SW480 (cell line): Measurements from ENCODE around the gene GM2A.
"Not testable (repeated sequence)": the region's sequence is repeated elsewhere in the genome, so short reads cannot be mapped to it uniquely, and the experiment has no call there.

Experiments
- DNase-seq: peaks from one replicate; pipeline ENCODE4 v3.0.0-alpha.2; 2016; ENCODE audit warnings: low spot score

The GM2A gene

DNA sequence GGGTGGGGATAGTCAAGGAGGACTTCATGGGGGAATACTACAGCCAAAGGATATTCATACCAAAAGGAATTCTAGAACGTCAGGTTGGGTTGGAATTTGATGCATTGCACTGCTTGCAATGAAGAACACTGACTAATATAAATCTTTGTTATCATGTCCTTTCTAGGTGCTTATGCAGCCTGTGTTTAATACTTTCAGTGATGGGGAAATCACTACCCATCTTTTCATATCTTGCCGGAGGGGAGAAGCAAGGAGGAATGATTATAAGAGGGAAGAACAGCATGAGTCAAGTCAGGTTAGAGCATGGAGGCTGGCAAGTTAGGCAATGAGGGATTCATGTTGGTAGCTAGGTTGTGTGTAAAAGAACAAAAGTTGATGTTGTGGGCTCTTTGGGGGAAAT is 24.0 kb upstream of the GM2A start:
- DNase-seq: no peak

DNA sequence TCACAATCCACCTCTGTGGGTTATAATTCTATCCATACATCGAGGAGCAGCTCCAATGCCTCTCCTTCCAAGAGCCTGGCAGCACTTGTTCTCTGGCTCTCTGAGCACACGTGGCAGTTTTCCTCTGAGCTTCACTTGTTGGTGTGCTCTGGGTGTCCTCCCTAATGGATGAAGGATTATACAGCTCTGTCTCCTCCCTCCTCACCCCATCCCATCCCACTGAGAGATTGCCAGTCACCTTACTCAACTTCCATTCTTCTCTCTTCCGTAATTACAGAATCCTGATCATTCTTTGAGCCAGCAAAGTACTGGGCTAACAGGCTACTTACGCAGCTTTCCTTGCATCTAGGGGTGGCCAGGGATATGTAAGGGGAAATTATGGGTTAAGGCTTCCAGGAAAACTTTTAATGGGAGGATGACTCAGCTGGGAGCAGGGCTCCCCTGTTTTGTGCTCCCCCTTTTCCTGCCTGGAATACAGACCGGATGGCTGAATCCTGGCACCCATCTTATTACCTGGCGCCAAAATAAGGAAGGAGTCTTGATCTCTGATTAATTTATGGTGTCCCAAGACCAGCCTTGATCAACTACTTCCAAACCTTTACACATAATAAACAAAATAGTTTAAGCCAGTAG is 22.8 kb upstream of the GM2A start:
- no peak for DNase-seq

DNA sequence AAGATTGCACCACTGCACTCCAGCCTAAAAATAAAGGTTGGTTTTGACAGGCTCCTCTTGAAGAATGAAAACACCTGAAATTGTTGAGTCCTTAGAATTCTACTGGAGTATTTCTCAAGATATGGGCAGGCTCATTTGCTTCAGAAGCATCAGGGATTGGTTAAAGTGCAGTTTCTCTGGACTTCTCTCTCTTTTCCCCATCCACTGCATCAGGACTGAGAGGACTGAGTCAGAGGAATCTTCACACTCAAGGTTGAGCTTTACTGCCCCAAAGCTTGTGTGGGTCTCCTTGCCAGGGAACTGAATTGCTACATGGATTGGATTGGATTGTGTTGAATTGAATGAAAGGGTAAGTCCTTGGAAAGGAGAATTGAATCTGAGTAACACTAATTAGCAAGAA is 21.6 kb upstream of the GM2A start:
- no peak for DNase-seq

DNA sequence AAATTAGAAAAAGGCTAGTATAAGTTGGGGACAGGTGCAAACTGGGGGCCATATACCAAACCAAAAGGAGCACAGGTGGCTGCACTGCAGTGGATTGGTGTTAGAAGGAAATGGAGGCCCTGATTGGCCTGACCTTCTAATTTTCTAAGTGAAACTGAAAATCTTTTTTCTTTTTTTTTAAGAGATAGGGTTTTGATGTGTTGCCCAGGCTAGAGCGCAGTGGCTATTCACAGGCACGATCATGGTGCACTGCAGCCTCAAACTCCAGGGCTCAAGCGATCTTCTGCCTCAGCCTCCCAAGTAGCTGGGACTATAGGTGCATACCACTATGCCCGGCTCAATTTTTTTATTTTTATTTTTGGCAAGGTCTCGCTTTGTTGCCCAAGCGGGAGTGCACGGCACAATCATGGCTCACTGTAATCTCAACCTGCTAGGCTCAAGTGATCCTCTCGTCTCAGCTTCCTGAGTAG is 19.3 kb upstream of the GM2A start:
- no peak for DNase-seq

DNA sequence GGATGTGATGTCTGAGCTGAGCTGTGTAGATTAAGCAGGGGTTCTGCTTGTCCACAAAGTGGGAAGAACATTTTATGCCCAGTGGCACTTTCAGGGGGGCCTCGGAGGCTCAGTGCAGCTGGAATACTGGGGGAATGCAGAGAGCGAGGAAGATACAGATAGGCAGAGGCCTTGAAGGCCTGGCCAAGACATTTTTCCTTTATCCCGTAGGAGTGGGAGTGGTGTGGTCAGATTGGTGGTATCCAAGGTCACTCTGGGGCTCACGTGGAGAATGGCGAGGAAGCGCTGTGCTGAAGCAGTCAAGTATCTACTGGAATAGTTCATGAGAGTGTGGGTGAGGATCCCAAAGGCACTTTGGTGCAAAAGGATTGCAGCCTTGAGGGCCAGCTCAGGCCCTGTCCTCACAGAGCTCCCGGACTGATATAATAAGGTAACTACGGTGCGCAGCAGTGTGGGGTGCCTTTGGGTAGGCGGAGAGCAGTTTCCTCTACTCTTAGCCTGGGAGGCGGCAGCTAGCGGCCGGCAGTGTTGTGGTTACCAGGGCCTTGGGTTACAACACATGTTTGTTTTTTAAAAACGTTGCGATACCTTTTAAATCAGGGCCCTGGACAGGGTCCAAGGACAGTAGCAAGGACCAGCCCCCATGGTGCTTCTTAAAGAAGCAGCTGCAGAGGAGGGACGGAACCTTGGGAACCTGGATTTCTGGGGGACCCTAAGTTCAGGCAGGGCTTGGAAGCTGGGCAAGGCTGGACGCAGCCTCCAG is 18.3 kb upstream of the GM2A start:
- peak; percentile 63 for DNase-seq

DNA sequence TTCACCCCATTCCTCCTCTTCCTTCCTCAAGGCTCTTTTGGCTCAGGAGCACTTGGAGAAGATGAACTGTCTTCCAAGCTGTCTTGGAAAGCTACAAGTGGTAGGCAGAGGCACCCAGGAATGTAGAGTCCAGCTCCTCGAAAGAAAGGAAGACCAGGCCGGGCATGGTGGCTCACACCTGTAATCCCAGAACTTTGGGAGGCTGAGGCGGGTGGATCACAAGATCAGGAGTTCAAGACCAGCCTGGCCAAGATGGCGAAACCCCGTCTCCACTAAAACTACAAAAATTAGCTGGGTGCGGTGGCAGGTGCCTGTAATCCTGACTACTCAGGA is 17.8 kb upstream of the GM2A start:
- DNase-seq: not testable (repeated sequence)

DNA sequence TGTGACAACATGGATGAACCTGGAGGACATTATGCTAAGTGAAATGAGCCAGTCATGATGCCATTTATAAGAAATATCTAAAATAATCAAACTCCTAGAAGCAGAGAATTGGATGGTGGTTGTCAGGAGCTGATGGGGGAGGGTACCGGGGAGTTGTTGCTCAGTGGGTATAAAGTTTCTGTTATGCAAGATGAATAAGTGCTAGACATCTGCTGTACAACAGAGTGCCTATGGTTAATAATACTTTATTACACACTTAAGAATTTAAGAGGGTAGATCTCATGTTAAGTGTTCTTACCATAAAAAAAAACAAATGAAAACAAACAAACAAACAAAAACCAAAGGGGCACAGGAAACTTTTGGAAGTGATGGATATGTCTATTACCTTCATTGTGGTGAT is 16.1 kb upstream of the GM2A start:
- no peak for DNase-seq

DNA sequence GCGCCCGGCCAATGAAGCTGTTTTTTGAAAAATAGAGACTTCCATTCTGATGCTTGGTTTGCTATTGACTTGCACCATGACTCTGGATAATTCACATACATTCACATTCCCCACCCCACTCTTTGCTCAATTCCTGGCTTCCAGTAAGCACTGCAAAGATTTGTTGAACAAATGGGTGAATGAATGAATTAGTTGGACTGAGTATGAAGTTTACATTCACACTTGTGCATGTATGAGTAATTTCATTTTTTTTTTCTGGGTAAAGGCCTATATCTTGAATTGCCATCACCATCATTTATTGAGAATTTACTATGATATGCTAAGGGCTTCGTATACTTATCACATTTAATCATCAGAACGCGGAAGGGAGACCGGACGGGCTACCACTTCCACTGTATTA is 15.3 kb upstream of the GM2A start:
- DNase-seq: no peak

DNA sequence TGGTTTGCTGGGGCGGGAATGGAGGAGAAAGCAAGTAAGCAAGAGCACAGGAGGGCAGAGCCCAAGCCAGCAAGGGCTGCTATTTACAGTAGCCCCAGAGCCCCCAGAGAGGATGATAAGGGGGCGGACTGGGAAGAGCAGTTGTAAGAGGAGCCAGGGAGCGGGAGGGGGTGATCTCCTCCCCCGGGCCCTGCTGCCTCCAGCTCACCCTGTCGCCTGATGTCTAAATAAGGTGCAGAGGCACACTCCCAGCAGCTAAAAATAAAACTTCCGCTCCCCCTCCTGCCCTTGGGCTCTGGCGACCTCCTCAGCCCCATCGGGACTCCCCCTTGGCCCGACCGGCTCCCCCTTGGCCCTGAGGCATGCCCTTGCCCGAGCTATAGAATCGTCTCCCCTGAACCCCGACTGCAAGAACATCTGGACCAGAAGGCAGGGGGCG is 14.7 kb upstream of the GM2A start:
- DNase-seq: no peak

DNA sequence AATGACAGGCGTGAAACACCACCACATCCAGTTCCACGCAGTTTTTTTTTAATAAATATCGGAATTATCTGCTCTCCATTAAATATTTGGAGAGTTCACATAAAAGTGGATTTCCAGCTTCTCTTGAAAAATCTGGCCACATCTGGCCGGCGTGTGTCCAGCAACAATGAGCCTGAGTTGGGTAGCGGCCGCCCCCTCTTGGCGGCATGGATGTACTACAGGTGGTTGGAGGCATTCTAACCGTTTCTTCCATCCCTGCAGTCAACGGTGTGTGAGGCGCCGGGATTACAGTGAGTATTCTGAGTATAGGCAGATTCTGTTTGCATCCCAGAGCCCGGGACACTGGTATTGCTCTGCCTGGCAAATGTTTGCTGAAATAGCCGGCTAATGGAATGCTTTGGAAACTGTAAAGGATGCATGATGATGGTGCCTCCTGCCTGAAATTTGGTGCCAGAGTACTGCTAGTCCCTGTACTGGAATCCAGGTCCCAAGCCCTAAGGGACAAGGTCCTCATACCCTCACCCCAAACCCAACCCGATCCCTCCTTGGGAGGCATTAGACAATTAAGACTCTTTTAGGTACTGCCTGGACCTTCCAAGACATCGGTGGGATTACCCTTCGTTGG is 13.6 kb upstream of the GM2A start:
- peak; percentile 56 for DNase-seq

DNA sequence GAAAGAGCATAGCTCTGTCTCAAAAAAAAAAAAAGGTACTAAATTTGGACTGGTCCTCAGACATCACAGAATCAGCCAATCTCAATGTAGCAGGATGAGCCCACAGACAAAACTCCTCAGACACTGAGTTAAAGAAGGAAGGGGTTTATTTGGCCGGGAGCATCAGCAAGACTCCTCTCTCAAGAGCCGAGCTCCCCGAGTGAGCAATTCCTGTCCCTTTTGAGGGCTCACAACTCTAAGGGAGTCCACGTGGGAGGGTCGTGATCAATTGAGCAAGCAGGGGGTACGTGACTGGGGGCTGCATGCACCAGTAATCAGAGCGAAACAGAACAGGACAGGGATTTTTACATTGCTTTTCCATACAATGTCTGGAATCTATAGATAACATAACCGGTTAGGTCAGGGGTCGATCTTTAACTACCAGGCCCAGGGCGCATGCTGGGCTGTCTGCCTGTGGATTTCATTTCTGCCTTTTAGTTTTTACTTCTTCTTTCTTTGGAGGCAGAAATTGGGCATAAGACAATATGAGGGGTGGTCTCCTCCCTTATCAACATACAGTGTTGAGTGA is 12.6 kb upstream of the GM2A start:
- not testable (repeated sequence) for DNase-seq

DNA sequence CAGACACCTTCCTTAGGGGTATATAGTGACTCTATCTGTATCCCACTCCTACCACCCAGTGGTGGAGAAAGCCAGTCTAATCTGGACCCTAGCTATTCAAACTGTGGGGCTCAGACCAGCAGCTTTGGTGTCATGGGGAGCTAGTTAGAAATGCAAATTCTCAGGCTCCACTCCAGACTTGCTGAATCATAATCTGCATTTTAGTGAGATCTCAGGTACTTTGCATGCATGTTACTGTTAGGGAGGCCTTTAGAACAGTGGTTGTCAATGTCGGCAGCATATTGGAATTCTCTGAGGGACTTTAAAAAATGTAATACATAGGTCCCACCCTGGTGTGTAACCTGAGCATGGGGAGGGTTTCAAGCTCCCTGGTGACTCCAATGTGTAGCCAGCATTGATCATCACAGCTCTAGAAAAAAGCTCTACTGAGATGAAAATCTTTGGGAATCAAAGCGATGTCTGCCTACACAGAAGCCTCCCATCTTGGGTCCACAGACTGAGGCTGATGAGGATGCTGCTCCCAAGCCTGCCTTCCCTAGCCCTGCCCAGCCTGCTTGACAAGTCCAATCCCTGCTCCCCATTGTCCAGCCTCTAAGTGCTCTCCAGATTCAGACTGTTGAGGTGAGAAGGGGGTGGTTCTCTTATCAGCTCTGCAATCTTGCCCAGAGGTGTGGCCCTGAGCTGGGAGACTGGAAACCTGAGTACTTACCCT is 11.9 kb upstream of the GM2A start:
- peak; percentile 29 for DNase-seq

DNA sequence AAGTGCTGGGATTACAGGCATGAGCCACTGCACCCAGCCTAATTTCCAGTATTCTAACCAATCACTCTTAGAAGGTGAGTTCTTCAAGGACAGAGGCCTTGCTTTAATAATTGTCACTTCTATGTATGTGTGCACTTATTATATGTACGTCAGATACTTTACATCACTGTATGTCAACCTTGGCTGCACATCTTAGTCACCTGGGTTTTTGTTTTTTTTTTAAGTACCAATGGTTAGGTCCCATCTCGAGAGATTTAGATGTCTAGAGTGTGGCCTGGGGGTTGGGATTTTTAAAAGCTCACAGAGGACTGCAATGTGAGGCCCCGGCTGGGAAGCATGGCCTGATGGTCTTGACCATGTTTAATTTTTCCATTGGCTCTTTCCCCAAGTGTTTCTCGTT is 9.9 kb upstream of the GM2A start:
- DNase-seq: no peak

DNA sequence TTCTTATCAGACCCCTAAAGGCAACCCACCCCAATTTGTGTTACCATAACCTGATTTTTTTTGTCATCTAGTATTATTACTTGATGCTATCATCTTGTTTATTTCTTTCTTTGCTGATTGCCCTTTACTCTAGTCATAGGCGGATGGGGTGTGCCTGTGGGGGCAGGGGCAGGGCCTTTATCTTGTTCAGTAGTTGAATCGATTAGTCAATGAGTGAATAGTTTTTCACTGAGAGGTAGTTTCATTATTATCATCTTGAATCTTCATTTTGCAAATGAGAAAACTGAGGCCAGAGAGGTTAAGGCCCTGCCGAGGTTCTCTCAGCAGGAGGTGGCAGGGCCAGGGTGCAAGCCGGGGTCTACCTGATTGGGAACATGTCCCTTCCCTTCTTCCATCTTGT is 9.4 kb upstream of the GM2A start:
- DNase-seq: no peak

DNA sequence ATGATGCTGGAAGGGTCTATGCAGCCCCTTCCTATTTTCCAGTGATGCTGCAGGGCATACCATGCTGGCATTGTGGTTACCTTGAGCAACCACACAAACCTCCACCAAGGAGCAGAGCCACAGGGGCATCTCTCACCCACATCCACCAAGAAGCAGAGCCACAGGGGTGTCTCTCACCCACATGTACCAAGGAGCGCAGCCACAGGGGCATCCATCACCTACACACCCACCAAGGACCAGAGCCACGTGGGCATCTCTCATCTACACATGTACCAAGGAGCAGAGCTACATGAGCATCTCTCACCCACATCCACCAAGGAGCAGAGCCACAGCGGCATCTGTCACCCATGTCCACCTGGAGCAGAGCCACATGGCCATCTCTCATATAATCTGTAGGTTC is 8.8 kb upstream of the GM2A start:
- DNase-seq: no peak

DNA sequence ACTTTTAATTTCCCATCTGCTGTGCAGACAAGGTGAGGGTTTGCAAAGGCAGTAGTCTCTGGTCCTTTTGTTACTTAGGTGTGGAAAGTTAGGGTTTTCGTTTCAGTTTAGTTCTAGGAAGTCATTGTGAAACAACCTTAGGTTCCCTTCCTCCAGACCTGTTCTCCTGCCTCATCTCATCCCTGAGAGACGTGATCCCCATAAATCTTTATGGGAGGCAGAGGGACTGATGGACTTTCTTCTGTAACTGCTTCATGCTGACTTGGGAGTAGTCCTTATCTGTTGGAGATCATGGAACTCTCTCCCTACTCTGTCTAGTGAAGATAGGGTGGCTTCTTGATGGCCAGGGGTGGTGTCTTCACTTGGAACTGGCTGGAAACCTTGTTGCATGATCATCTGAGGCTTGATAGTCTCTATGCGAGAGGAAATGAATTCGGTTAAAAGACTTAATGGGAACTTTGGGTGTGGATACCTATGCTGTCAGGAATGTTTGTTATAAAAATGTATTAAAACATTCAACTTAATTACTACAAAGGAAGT is 7.2 kb upstream of the GM2A start:
- DNase-seq: no peak

DNA sequence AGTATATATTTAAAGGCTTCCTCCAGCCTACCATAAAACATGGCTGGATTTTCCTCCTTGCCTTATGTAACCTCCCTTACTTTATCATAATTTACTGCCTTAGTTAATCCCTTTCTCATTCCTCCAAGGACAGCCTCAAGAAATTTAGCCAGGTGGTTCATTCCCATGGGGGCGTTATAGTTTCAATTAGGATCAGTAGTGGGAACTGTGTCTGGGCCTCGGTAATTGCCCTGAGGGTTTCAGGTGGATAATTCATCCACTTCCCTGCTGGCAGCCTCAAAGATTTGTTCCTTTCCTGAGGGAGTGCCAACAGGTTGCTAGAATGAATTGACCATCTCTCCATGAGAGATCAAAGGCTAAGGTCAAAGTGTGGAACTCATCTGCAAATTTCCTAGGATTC is 4.3 kb upstream of the GM2A start:
- no peak for DNase-seq

DNA sequence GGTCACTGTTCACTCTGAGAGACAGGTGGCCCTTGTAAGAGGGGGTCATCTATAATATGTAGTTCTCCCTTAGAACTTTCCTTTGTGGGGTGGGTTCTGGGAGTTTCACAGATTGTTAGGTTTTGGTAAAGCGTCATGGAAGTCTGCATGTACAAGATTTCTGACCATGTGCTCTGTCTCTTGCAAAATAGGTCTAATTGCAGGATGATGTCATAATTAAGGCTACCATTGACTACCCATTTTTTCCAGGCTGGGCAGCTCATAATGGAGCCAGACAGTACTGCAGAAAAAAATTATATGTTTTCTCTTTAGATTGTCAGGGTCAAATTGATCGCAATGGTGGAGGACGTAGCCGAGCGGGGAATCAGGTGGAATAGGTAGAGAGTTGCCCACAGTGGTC is 3.7 kb upstream of the GM2A start:
- DNase-seq: no peak

DNA sequence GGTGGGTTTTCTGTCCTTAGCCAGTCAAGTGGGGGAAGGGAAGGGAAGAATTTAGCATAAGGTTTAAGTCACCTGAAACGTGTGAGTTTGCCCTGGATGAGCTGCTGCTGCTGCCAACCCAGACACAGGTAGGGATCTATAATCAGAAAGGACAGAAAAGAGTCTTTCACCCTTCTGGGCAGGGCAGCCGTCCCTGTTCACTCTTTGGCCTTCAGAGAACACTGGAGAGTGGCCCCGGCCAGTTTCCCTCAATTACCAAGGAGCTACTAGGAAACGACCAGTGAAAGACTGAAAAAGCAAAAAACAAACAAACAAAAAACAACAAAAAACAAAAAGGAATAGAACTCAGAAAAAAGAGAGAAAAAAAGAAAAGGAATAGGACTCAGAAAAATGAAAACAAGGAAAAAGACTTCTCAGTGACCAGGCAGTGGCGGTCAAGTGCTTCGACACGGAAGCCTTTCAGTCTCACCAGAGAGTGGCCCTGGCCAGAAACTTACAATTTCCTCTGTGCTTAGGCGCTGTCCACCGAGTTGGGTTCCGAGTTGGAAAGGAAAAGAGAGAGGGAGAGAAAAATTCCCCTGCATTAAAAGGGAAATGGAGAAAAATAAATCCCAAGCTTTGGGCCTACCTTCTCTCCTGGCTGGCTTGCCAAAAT is 2.5 kb upstream of the GM2A start:
- no peak for DNase-seq

DNA sequence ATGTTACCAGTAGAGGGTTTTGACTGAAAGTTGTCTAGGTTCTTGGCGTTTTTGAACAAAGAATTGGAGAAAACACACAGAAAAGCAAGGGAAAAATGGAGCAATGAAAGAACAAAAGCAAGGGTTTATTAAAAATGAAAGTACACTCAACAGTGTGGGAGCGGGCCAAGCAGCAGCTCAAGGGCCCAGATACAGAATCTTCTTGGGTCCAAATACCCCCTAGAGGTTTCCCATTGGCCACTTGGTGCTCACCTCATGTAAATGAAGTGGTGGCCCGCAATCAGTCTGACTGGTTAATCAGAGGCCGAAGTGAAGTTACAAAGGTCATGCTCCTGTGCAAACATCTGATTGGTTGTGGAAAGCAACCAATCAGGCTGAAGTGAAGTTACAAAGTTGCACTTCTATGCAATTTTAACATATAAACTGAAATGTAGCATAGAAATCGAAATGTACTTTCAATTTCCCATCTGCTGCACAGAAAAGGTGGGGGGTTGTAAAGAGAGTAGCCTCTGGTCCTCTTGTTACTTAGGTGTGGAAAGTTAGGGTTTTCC is 1.9 kb upstream of the GM2A start:
- DNase-seq: no peak

DNA sequence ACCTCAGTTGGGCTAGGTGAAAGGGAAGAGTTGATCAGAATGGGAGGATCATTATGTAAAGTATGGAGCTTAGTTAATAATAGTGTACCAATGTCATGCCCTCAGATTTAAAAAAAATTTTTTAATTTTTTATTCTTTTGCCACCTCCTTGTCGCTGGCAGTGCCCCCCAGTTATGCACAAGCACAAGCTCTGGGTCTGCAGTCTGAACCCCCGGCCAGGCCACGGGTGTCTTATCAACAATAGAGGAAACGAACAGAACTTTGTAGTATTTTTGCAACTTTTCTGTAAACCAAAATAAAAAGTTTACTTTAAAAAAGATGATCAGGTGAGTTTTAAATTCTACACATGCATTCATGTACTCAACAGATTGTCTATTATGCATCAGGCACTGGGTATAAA is 1.4 kb upstream of the GM2A start:
- DNase-seq: no peak

DNA sequence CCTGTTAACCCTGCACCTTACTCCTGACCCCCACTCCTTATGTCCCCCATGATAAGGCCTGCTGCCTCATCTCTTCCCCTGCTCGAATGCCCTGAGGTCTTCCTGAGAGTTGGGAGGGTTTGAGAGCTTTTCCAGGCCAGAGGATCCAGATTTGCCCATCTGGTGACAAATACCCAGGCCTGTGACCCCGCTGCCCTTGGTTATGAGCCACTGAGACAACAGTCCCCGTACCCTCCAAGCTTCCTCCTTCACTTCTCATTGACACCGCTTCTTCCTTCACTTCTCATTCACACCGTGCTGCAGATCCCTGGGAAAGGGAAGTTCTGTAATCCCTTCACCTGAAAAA is 593 bp downstream of the GM2A start:
- DNase-seq: no peak
